GM12891 (cell line): ENCODE measurements around the gene TRIM65.

Source experiments
- POLR2A ChIP-seq: IDR thresholded peaks from 2 replicates; pipeline ENCODE4 v1.6.1; 2011; ENCODE audit warnings: low read depth, low read length, control low read depth
- POLR2AphosphoS5 ChIP-seq: IDR thresholded peaks from 2 replicates; pipeline ENCODE4 v1.6.1; 2011; ENCODE audit warnings: low read depth, low read length, control low read depth
- SPI1 ChIP-seq: IDR thresholded peaks from 2 replicates; pipeline ENCODE4 v1.6.1; 2011; ENCODE audit warnings: low read depth, low read length, control low read depth
- TAF1 ChIP-seq: IDR thresholded peaks from 2 replicates; pipeline ENCODE4 v1.6.1; 2011; ENCODE audit warnings: low read depth, low read length, control low read depth

DNA sequence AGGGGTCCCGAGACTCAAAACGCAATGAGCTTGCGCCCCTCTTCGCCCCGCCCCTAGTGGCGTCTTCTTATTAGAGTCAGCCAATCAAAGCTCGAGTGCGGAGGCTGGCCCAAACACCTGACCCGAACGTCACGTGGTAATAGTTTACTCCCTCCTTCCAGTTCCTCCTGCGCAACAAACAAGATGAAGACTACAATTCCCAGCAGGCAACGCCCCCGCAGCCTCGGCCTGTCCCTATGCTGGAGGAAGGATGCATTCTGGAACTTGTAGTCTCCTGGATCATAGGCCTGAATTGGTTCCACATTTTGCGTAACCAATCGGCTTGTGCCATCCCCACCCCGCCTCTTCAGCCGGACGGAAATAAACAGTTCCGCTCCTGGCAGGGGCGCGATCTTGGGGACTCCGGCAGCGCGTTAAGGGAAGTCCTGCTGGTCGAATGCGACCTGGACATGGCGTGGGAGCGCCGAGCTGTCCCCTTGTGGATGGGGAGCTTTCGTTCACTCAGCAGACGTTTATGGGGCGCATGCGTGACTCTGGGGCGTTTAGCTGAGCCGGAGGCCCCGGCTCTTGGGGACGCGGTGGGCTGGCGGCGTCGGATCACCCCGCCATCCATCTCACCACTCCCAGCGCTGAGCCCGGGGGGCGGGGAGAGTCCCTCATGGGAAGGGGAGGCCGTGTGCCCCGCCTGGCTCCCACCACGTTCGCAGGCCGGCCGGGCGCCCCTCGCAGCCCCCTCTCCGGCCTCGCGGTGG is 41.3 kb downstream of the TRIM65 start, which contains the start of gene WBP2:
- TF ChIP-seq POLR2AphosphoS5 = peak; percentile 93
- peak; percentile 92 for TF ChIP-seq POLR2A
- TF ChIP-seq TAF1 = peak; percentile 62; the same call in 1 of the 2 replicates
- peak; percentile 67 for TF ChIP-seq SPI1
